SJCRH30 (cell line): ENCODE data around the gene KCTD20. TPM values are rescaled to one million over a fixed set of nuclear protein-coding genes. Genes with fewer than 3 reads are reported as not detected.
"Not testable (repeated sequence)": the region's sequence is repeated elsewhere in the genome, so short reads cannot be mapped to it uniquely, and the experiment has no call there.

Source experiments
- DNase-seq, 2 experiments: peaks; one replicate each; pipeline ENCODE4 v3.0.0-alpha.2; 2015 to 2020
- H3K27ac ChIP-seq: fragments of 250-450 bp; sonication (Bioruptor Pico); 2 replicates; pipeline ENCODE4 v1.5.1; 2020; ENCODE audit warnings: mild to moderate bottlenecking, moderate library complexity
- H3K27me3 ChIP-seq: fragments of 250-450 bp; sonication (Bioruptor Pico); 2 replicates; pipeline ENCODE4 v1.5.1; 2020; ENCODE audit warnings: mild to moderate bottlenecking, moderate library complexity
- H3K36me3 ChIP-seq: fragments of 250-450 bp; sonication (Bioruptor Pico); 2 replicates; pipeline ENCODE4 v1.5.1; 2020; ENCODE audit warnings: mild to moderate bottlenecking, moderate library complexity
- H3K4me1 ChIP-seq: fragments of 250-450 bp; sonication (Bioruptor Pico); 2 replicates; pipeline ENCODE4 v1.5.1; 2020; ENCODE audit warnings: mild to moderate bottlenecking, moderate library complexity
- H3K4me3 ChIP-seq: fragments of 250-450 bp; sonication (Bioruptor Pico); 2 replicates; pipeline ENCODE4 v1.5.1; 2020; ENCODE audit warnings: mild to moderate bottlenecking, moderate library complexity
- H3K9me3 ChIP-seq: fragments of 250-450 bp; sonication (Bioruptor Pico); replicated peaks from 2 replicates; pipeline ENCODE4 v1.5.1; 2020; ENCODE audit warnings: mild to moderate bottlenecking, moderate library complexity
- total RNA-seq: library from RNA; depleted of rRNA; stranded (reverse); fragments of >200 nt; shearing (Covaris generic); gene quantifications from 2 replicates; pipeline ENCODE4 v1.2.3, GENCODE V29; 2014

KCTD20 gene
- total RNA-seq, 1 experiment from 2014 or later: 64.1 TPM

GRCh38 chr6:36463676-36464075 is 20.9 kb downstream of the KCTD20 start:
- Histone ChIP-seq H3K4me3 (no peak overlapping the region), H3K4me1 (no peaks in the 10 kb centered on the region), H3K27me3 (no peaks in the 10 kb centered on the region), H3K9me3 (no peaks in the 10 kb centered on the region), H3K36me3 (no peaks in the 10 kb centered on the region), H3K27ac (no peak overlapping the region)
- no peak for DNase-seq

GRCh38 chr6:36464233-36464632 is 21.4 kb downstream of the KCTD20 start:
- DNase-seq: no peak
- Histone ChIP-seq H3K4me1 (no peaks in the 10 kb centered on the region), H3K27ac (no peak overlapping the region), H3K36me3 (no peaks in the 10 kb centered on the region), H3K4me3 (no peak overlapping the region), H3K9me3 (no peaks in the 10 kb centered on the region), H3K27me3 (no peaks in the 10 kb centered on the region)

- H3K27me3 ChIP-seq: no peaks in the 10 kb centered on the region
- no peaks in the 10 kb centered on the region for H3K4me1 ChIP-seq
- no peak overlapping the region for H3K4me3 ChIP-seq
- no peaks in the 10 kb centered on the region for H3K9me3 ChIP-seq
- no peak for DNase-seq
- H3K36me3 ChIP-seq: no peaks in the 10 kb centered on the region
- no peak overlapping the region for H3K27ac ChIP-seq
These were observed 24.8 kb downstream of the KCTD20 start for GRCh38 chr6:36467625-36468024.

GRCh38 chr6:36469148-36469661 is 26.4 kb downstream of the KCTD20 start:
- Histone ChIP-seq H3K9me3 (no peaks in the 10 kb centered on the region), H3K36me3 (0 out of 2 replicates have a peak, but pooled peaks cover 3% of the 10 kb centered on the region), H3K4me3 (no peak overlapping the region), H3K27ac (no peak overlapping the region), H3K4me1 (no peaks in the 10 kb centered on the region), H3K27me3 (no peaks in the 10 kb centered on the region)
- DNase-seq: no peak

- Histone ChIP-seq H3K4me3 (no peak overlapping the region), H3K4me1 (no peaks in the 10 kb centered on the region), H3K27ac (no peak overlapping the region), H3K27me3 (no peaks in the 10 kb centered on the region), H3K9me3 (no peaks in the 10 kb centered on the region), H3K36me3 (0 out of 2 replicates have a peak, but pooled peaks cover 3% of the 10 kb centered on the region)
- DNase-seq: no peak
These were observed 27.1 kb downstream of the KCTD20 start for GRCh38 chr6:36469946-36470345.

- H3K27ac ChIP-seq: no peak overlapping the region
- H3K36me3 ChIP-seq: peaks cover 50% of the 10 kb centered on the region
- H3K4me3 ChIP-seq: no peak overlapping the region
- no peaks in the 10 kb centered on the region for H3K27me3 ChIP-seq
- H3K4me1 ChIP-seq: no peaks in the 10 kb centered on the region
- peak in 1 of 2 experiments; percentile 34 for DNase-seq
- no peaks in the 10 kb centered on the region for H3K9me3 ChIP-seq
These were observed 35.3 kb downstream of the KCTD20 start for GRCh38 chr6:36478051-36478526.

GRCh38 chr6:36479256-36479655 is 36.5 kb downstream of the KCTD20 start:
- Histone ChIP-seq H3K27me3 (no peaks in the 10 kb centered on the region), H3K4me3 (no peak overlapping the region), H3K36me3 (peaks cover 50% of the 10 kb centered on the region), H3K27ac (no peak overlapping the region), H3K9me3 (no peaks in the 10 kb centered on the region), H3K4me1 (no peaks in the 10 kb centered on the region)
- DNase-seq: no peak

- not testable (repeated sequence) for DNase-seq, H3K4me3 ChIP-seq, H3K27me3 ChIP-seq, H3K27ac ChIP-seq, H3K4me1 ChIP-seq, H3K9me3 ChIP-seq
- H3K36me3 ChIP-seq: peaks cover 68% of the 10 kb centered on the region
These were observed 40.5 kb downstream of the KCTD20 start for GRCh38 chr6:36483326-36483725.

GRCh38 chr6:36484736-36485135 is 41.9 kb downstream of the KCTD20 start:
- no peak overlapping the region for H3K4me3 ChIP-seq
- no peaks in the 10 kb centered on the region for H3K9me3 ChIP-seq
- DNase-seq: no peak
- no peaks in the 10 kb centered on the region for H3K4me1 ChIP-seq
- H3K27ac ChIP-seq: no peak overlapping the region
- no peaks in the 10 kb centered on the region for H3K27me3 ChIP-seq
- H3K36me3 ChIP-seq: peaks cover 65% of the 10 kb centered on the region

GRCh38 chr6:36487698-36488097 is 44.9 kb downstream of the KCTD20 start:
- no peak overlapping the region for H3K27ac ChIP-seq
- no peak for DNase-seq
- H3K36me3 ChIP-seq: peaks cover 43% of the 10 kb centered on the region
- H3K9me3 ChIP-seq: no peaks in the 10 kb centered on the region
- no peak overlapping the region for H3K4me3 ChIP-seq
- H3K27me3 ChIP-seq: no peaks in the 10 kb centered on the region
- no peaks in the 10 kb centered on the region for H3K4me1 ChIP-seq

- H3K27ac ChIP-seq: no peak overlapping the region
- H3K4me3 ChIP-seq: no peak overlapping the region
- H3K27me3 ChIP-seq: no peaks in the 10 kb centered on the region
- H3K4me1 ChIP-seq: no peaks in the 10 kb centered on the region
- no peak for DNase-seq
- peaks cover 43% of the 10 kb centered on the region for H3K36me3 ChIP-seq
- no peaks in the 10 kb centered on the region for H3K9me3 ChIP-seq
These were observed 45.4 kb downstream of the KCTD20 start for GRCh38 chr6:36488221-36488620.

GRCh38 chr6:36489426-36489825 is 46.6 kb downstream of the KCTD20 start:
- H3K4me1 ChIP-seq: no peaks in the 10 kb centered on the region
- no peak overlapping the region for H3K4me3 ChIP-seq
- peaks cover 38% of the 10 kb centered on the region for H3K36me3 ChIP-seq
- no peak overlapping the region for H3K27ac ChIP-seq
- no peaks in the 10 kb centered on the region for H3K9me3 ChIP-seq
- no peaks in the 10 kb centered on the region for H3K27me3 ChIP-seq
- no peak for DNase-seq

- H3K4me3 ChIP-seq: no peak overlapping the region
- H3K9me3 ChIP-seq: no peaks in the 10 kb centered on the region
- H3K4me1 ChIP-seq: no peaks in the 10 kb centered on the region
- DNase-seq: no peak
- H3K27me3 ChIP-seq: no peaks in the 10 kb centered on the region
- H3K36me3 ChIP-seq: peaks cover 33% of the 10 kb centered on the region
- H3K27ac ChIP-seq: no peak overlapping the region
These were observed 48.7 kb downstream of the KCTD20 start for GRCh38 chr6:36491378-36491965.

GRCh38 chr6:36492092-36492491 is 49.3 kb downstream of the KCTD20 start:
- Histone ChIP-seq H3K4me3 (no peak overlapping the region), H3K9me3 (no peaks in the 10 kb centered on the region), H3K27me3 (no peaks in the 10 kb centered on the region), H3K36me3 (peaks cover 33% of the 10 kb centered on the region), H3K27ac (no peak overlapping the region), H3K4me1 (no peaks in the 10 kb centered on the region)
- DNase-seq: no peak

- Histone ChIP-seq H3K27ac (no peak overlapping the region), H3K4me1 (no peaks in the 10 kb centered on the region), H3K27me3 (no peaks in the 10 kb centered on the region), H3K36me3 (peaks cover 33% of the 10 kb centered on the region), H3K9me3 (no peaks in the 10 kb centered on the region), H3K4me3 (no peak overlapping the region)
- DNase-seq: no peak
These were observed 49.8 kb downstream of the KCTD20 start for GRCh38 chr6:36492621-36493020.

- H3K9me3 ChIP-seq: no peaks in the 10 kb centered on the region
- no peaks in the 10 kb centered on the region for H3K4me1 ChIP-seq
- no peak overlapping the region for H3K27ac ChIP-seq
- no peak overlapping the region for H3K4me3 ChIP-seq
- no peak for DNase-seq
- H3K36me3 ChIP-seq: peaks cover 32% of the 10 kb centered on the region
- H3K27me3 ChIP-seq: no peaks in the 10 kb centered on the region
These were observed 50.5 kb downstream of the KCTD20 start for GRCh38 chr6:36493319-36493718.
